GM12892 (cell line): ENCODE data around the gene TFRC.

Experiments used
- POLR2A ChIP-seq: IDR thresholded peaks from 2 replicates; pipeline ENCODE4 v1.6.1; 2011; ENCODE audit warnings: low read depth, low read length, control low read depth
- POLR2AphosphoS5 ChIP-seq: IDR thresholded peaks from 2 replicates; pipeline ENCODE4 v1.6.1; 2011; ENCODE audit warnings: low read depth, low read length, control low read depth

DNA sequence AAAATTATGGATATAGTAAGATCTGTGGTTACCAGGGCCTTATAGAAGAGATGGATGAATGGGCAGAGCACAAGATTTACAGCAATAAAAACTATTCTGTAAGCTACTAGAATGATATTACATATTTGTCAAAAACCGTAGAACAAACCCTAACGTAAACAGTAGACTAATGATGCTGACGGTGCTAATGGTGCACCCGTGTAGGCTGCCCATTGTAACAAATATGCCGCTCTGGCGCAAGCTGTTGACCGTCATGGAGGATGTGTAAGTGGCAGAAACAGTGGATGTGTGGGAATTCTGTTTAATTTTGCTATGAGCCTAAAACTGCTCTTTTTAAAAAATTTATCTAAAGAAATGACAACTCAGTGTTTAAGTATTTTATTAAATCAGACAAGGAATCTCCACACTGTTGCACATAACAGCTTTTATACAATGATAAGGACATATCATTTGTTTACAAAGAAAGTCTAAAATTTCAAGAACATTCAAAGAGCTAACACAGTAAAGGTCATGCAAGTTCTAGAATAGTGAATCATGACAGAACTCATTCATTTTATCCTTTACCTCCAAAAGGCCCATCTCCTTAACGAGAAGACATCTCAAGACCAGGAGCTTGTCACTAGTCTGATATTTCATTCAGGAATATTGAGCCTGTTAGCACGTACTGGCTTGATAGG is 32.8 kb downstream of the TFRC start:
- TF ChIP-seq POLR2A = no peak
- TF ChIP-seq POLR2AphosphoS5 = no peak
